Hypothalamus (tissue), 51 donors: Measurements from ENCODE around the gene SMPX.

ENCODE experiments used
- DNase-seq, 51 donors: peaks; one replicate each; lab custom pipeline; 2025; lab: John Stamatoyannopoulos, UW

Gene SMPX

GRCh38 chrX:21659320-21659719 is 98.6 kb downstream of the SMPX start:
- no peak for DNase-seq

- DNase-seq, result no peak
These were observed 99.2 kb downstream of the SMPX start for GRCh38 chrX:21658746-21659145.

- DNase-seq, result peak in 1 of 51 donors; percentile 8
These were observed 99.7 kb downstream of the SMPX start, which contains the start of gene KLHL34 for GRCh38 chrX:21658152-21658737. TSS of gene KLHL34 (minus strand) at chrX:21658330. CDS start at chrX:21657788, 542 bp downstream.

GRCh38 chrX:21657318-21658151 is 100.4 kb downstream of the SMPX start:
- no peak for DNase-seq

- no peak for DNase-seq
These were observed 101.2 kb downstream of the SMPX start for GRCh38 chrX:21656587-21657317.
